GM18508 (cell line): ENCODE measurements around the gene VEZT.
"Not testable (repeated sequence)": the region's sequence is repeated elsewhere in the genome, so short reads cannot be mapped to it uniquely, and the experiment has no call there.

Source experiments
- ATAC-seq: cut with Tn5 transposase; IDR thresholded peaks from one replicate; pipeline ENCODE4 v1.9.1; 2021; ENCODE audit warnings: moderate number of reproducible peaks; ENCODE audit not compliant: insufficient read depth, unreplicated experiment

VEZT gene

GRCh38 chr12:95304673-95305198 lies 87.1 kb downstream of the VEZT start:
- ATAC-seq = no peak

DNA sequence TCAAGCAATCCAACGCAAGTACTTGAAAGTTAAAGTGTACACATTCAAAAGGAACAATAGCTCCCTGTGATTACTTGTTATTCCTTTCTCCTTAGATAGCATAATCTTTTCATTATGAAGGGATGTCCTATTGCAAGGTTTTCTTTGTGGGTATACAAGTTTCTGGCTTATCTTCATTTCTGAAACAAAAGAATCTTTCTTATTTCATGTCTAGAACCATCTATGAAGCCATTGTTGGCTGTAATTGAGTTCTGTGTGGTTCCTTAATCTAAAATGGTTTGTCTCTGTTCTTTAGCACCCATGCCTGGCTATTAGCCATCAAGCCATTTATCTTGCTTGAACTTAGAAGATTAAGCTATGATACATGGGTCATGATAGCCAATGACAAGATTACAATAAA lies 95.0 kb downstream of the VEZT start:
- ATAC-seq = no peak

DNA sequence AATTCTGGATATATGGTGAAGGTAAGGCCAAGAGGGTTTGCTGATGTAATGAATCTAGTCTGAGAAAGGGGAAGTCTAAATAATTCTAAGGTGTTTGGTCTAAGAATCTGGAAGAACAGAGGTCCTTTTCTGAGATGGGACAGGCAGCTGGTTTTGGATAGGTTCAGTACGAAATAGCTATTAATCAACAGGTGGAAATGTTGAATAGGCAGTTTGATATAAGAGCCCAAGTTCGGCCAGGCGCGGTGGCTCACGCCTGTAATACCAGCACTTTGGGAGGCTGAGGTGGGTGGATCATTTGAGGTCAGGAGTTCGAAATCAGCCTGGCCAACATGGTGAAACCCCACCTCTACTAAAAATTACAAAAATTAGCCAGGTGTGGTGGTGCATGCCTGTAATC lies 97.1 kb downstream of the VEZT start:
- not testable (repeated sequence) for ATAC-seq

- no peak for ATAC-seq
Measured at GRCh38 chr12:95316798-95317197, 99.2 kb downstream of the VEZT start.

- ATAC-seq = no peak
Measured at GRCh38 chr12:95318071-95318545, 100.5 kb downstream of the VEZT start.

DNA sequence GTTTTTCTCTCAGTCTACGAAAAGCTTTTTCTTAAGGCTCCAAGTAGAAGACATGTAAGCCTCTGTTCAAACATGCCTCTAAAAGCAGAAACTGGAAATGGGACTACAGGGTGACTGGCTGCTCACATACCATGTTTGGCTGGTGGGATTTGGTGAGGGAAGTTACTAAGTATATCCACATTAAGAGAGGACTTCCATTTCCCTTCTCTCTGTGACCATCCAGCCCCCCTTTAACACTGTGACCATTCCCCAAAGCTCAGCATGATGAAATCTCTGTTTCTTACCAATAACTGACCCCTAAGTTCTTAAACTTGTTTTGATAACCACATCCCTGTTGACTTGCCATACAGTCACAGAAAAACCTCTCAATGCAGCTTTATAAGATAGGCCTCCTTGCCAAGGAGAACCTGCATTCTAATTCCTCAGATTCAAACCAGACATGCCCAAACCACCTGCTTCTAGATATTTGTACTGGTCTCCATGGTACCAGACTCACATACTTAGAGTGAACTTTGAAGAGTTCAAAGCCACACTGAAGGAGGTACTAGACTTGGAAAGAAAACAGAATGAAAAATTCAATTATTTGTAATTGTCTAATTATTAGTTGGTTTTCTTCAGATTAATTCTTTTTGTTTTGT lies 102.2 kb downstream of the VEZT start:
- ATAC-seq = no peak

- ATAC-seq = no peak
Measured at GRCh38 chr12:95321516-95322246, 104.1 kb downstream of the VEZT start.

DNA sequence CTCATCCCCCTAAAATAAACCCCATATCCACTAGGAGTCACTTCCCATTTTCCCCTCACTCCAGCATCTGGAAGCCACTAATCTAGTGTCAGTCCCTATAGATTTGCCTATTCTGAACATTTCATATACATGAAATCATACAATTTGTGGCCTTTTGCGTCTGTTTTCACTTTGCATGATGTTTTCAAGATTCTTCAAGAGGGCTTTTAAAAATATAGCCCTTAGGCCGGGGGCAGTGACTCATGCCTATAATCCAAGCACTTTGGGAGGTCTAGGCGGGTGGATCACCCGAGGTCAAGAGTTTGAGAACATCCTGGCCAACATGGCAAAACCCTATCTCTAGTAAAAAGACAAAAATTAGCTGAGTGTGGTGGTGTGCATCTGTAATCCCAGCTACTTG lies 104.7 kb downstream of the VEZT start:
- no peak for ATAC-seq

- no peak for ATAC-seq
Measured at GRCh38 chr12:95323212-95323611, 105.6 kb downstream of the VEZT start.

DNA sequence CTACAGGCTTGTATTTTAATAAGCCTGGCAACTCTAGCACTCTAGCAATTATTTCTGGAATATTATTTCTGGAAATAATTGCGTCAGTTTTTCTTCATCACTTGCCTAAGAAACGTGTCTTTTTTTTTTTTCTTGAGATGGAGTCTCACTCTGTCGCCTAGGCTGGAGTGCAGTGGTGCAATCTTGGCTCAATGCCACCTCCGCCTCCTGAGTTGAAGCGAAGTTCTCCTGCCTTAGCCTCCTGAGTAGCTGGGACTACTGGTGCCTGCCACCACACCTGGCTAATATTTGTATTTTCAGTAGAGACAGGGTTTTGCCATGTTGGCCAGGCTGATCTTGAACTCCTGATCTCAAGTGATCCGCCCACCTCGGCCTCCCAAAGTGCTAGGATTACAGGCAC lies 106.6 kb downstream of the VEZT start:
- ATAC-seq = not testable (repeated sequence)

DNA sequence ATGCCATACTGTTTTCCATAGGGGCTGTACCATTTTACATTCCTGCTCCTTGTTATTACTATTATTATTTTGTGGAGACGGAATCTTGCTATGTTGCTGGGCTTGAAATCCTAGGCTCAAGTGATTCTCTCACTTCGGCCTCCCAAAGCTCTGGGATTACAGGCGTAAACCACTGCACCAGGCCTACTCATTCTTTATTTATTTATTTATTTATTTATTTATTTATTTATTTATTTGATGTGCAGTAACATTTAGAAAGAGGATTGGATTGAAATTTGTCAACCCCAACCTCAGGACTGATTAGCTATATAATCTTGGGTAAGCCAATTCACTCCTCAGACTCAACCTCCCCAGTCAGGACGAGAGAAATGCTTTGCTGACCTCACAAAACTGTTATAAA lies 107.9 kb downstream of the VEZT start:
- ATAC-seq = no peak

DNA sequence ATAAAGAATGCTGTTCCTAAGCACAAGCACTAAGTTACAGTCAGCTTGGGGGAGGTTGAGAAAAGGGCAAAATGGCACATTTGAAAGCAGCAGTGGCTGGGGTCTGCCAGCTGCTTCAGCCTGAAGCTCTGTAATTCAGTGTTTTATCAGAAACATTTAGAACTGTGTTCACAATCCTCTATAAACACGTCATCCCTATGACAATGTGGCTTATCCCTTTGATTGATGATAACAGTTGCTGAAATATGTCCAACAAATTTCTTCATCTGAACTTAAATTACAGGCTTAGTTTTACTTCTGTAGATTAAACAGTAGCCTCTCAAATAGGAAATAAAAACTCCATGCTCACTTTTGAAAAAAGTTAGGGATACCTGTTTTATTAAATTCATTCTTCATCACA lies 108.8 kb downstream of the VEZT start:
- no peak for ATAC-seq

DNA sequence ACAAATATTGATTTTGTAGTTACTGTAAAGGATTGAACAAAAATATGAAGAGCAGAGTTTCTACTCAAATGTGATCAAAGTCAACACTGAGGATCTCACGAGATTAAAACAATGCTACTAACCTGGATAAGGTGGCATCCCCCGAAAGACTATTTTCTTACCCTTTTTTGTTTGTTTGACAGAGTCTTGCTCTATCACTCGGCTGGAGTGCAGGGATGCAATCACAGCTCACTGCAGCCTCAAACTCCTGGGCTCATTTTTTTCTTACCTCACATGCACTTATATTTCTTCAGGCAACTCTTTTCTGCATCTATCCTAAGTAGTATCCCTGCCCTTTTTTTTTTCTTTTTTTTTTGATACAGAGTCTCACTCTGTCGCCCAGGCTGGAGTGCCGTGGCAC lies 109.2 kb downstream of the VEZT start:
- no peak for ATAC-seq

DNA sequence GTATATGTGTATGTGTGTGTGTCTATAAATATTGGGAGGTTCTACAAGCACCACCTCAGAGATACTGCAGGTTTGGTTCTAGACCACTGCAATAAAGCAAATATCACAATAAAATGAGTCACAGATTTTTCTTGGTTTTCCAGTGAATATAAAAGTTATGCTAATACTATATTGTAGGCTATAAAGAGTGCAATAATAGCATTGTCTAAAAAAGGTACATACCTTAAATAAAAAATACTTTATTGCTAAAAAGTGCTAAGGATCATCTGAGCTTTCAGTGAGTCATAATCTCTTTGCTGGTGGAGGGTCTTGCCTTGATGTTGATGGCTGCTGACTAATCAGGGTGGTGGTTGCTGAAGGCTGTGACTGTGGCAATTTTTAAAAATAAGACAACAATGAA lies 111.1 kb downstream of the VEZT start:
- no peak for ATAC-seq

DNA sequence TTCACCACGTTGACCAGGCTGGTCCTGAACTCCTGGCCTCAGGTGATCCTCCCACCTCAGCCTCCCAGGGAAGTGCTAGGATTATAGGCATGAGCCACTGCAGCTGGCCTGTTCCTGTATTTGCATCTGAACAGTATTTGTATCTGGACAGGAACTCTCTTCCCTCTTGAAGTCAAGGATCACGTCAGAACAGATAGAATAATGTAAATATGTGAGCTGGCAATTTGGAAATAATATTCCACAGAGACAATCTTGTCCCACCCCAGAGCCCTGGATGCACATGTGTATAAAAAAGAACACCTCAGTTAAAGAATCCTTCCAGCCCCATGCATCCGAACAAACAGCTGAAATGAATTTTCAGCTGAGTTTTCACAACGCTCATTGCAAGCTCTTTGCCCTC lies 118.3 kb downstream of the VEZT start:
- no peak for ATAC-seq

DNA sequence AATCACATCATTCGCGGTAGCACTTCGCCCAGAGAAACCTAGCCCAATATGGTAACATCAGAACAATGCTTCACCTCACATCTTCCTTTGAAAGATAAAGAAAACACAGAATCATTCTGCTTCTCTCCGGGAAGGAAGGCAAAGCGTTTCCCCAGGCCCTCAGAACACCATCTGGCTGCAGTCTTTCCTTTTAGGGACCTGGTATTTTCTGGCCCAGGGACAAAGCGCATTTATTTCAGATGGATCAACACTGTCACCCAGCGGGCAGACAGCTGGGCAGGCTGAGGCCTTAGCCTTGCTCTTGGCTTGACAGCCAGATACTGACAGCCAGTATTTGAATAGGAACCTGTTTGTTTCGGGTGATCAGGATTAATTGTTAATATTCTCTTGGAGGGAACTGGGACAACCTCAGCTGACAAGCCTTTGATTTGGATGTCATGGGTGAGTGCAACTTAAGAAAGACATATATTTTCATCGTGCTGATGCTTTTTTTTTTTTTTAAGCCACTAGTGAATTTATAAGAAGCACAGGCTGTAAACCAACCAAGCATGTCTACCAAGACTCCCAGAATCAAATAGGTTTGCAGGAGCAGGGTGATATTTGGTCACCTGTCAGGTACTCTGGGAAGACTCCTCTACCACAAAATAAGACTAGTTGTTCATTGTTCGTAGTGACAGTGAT lies 118.9 kb downstream of the VEZT start:
- ATAC-seq = no peak

- ATAC-seq = no peak
Measured at GRCh38 chr12:95337146-95337545, 119.5 kb downstream of the VEZT start.

- ATAC-seq = no peak
Measured at GRCh38 chr12:95339086-95339788, 121.6 kb downstream of the VEZT start.

- ATAC-seq = no peak
Measured at GRCh38 chr12:95342008-95342407, 124.4 kb downstream of the VEZT start.

DNA sequence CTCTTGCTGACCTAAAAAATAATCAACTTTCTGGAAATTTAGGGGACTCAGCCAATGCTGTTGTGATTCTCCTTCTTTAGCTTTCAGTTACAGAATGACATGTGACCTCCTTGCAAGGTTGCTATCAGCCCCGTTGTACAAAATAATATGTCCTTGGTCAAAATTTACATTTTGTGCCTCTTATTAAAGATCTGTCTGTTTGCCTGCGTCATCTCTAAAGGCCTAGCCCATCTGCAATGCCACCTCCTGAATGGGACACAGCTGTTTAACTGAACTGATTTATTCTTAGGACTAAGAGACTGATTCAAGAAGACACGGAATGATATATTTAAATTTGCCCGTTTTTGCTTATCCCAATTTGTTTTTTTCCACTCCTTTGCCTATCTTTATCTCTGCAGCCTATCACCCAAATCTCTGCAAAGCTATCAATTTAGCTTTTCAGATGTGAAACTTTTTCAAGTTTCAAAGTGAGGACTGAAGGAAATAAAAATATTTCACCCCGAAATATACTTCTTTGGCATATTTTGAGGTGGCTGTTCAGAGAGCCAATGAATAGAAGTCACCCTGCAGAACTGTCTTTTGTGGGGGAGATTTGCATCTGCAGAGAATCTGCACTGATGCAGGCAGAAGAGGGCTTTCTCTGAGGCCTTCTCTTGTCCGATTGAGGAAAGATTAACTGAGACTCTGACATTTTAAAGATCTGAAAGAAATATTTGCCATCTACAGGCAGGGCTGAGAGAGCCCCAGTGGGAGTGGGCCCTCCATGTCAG lies 126.0 kb downstream of the VEZT start:
- ATAC-seq = no peak
